Effector memory CD4-positive, alpha-beta T cell (primary cell): Measurements from ENCODE around the gene RUVBL2.
"Not testable (repeated sequence)": the region's sequence is repeated elsewhere in the genome, so short reads cannot be mapped to it uniquely, and the experiment has no call there.

Experiments
- DNase-seq, 3 donors: peaks; one replicate each; pipeline ENCODE4 v3.0.0-alpha.2; 2020
- H3K27ac ChIP-seq: 2 replicates; pipeline ENCODE4 v1.7.0; 2013; ENCODE audit warnings: mild to moderate bottlenecking, low read length, moderate library complexity; ENCODE audit not compliant: insufficient read depth, poor library complexity, severe bottlenecking
- H3K27me3 ChIP-seq: replicated peaks from 2 replicates; pipeline ENCODE4 v1.7.0; 2013; ENCODE audit warnings: mild to moderate bottlenecking, low read length; ENCODE audit not compliant: insufficient read depth, control insufficient read depth, poor library complexity, severe bottlenecking
- H3K36me3 ChIP-seq: 2 replicates; pipeline ENCODE4 v1.7.0; 2013; ENCODE audit warnings: mild to moderate bottlenecking, low read length, moderate library complexity; ENCODE audit not compliant: control insufficient read depth, insufficient read depth
- H3K4me1 ChIP-seq: 2 replicates; pipeline ENCODE4 v1.7.0; 2013; ENCODE audit warnings: low read length, mild to moderate bottlenecking; ENCODE audit not compliant: control insufficient read depth, insufficient read depth, poor library complexity, severe bottlenecking
- H3K4me3 ChIP-seq: 2 replicates; pipeline ENCODE4 v1.7.0; 2013; ENCODE audit warnings: low read length, low read depth, mild to moderate bottlenecking; ENCODE audit not compliant: insufficient read depth, poor library complexity, severe bottlenecking
- H3K9me3 ChIP-seq: 2 replicates; pipeline ENCODE4 v1.7.0; 2013; ENCODE audit warnings: mild to moderate bottlenecking, low read length, moderate library complexity; ENCODE audit not compliant: control insufficient read depth

Gene RUVBL2

DNA sequence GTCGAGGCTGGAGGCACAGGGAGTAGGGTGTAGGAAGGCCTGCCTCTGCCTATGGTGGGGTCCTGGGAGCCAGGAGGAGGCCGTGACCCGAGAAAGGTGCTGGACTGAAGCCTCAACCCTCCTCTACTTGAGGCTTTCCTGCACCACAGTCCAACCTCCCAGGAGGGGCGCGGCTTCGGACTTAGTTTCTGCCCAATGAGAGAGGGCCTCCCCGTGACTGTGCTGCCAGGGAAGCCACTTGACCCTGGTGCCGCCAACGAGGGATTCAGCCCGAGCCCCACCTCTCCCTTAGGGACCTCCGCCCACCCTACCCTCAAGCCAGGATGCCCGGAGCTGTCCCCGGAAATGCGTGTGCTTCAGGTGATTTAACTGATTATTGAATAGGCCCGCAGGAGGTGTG is 30.5 kb downstream of the RUVBL2 start, which contains the start of gene CGB3:
TSS of gene CGB3 (minus strand) at position 101 of the 400 bp plus-strand sequence. CDS start 362 bp downstream, outside the sequence.
- not testable (repeated sequence) for DNase-seq, H3K9me3 ChIP-seq, H3K4me3 ChIP-seq, H3K36me3 ChIP-seq, H3K4me1 ChIP-seq, H3K27me3 ChIP-seq, H3K27ac ChIP-seq

DNA sequence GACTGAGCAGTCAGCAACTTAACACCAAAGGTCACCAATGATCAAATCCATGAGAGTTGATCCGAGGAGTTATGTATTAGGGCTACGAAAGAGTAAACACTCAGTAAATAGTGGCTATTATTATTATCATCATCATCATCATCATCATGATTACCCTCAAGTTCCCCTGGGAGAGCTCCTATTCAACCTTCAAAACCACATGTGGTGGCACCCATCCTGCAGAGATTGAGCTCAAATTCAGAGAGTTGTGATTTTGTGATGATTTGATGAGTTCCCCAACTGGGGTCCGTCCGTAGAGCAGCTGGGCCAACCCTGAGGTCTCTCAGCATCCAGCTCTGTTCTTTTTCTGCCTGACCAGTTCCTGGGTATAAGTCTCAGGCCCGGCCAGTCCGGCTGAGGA is 31.4 kb downstream of the RUVBL2 start:
- not testable (repeated sequence) for H3K27ac ChIP-seq, DNase-seq, H3K4me1 ChIP-seq, H3K9me3 ChIP-seq, H3K27me3 ChIP-seq, H3K36me3 ChIP-seq, H3K4me3 ChIP-seq

DNA sequence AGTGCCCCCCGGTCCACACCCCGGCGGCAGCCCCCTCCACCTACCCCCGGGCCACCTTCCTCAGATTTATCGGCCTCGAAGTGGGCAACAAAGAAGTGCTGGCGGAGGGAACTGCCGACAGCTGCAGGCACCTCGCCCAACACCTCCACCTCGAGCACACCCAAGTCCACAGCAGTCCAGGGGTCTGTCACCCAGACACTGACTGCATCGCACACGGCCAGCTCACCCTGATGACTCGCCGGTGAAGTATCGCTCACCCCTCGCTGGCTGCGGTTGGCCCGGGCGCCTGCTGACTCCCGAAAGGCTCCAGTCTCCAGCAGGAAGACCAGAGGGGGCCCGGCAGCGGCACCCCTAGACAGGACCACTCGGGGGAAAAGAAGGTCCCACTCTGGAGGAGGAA is 31.9 kb downstream of the RUVBL2 start:
- not testable (repeated sequence) for H3K9me3 ChIP-seq, DNase-seq, H3K4me3 ChIP-seq, H3K27me3 ChIP-seq, H3K4me1 ChIP-seq, H3K36me3 ChIP-seq, H3K27ac ChIP-seq

DNA sequence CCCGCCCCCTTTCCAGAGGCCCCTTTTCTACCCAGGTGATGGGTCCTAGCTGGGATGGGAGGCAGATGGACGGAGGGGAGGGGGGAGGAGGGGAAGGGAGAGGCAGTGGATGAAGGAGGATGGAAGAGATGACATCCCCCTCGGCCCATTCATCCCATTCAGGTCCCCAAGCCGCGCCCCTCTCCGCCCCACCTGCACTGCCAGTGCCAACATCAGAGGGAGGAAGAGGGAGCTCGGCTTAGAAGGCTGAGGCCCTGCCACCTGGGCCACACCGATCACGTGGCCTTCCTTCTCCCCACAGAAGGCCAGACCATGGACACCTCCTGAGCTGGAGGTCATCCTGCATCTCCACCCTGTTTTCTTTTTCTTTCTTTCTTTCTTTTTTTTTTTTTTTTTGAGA is 35.0 kb downstream of the RUVBL2 start:
- DNase-seq, H3K4me3 ChIP-seq, H3K27ac ChIP-seq, H3K4me1 ChIP-seq, H3K9me3 ChIP-seq, H3K27me3 ChIP-seq, H3K36me3 ChIP-seq: not testable (repeated sequence)

DNA sequence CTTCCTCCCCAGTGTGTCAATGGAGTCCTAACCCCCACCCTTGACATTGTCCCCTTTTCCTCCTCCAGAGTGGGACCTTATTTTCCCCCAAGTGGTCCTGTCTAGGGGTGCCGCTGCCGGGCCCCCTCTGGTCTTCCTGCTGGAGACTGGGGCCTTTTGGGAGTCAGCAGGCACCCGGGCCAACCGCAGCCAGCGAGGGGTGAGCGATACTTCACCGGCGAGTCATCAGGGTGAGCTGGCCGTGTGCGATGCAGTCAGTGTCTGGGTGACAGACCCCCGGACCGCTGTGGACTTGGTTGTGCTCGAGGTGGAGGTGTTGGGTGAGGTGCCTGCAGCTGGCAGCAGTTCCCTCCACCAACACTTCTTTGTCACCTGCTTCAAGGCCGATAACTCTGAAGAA is 36.1 kb downstream of the RUVBL2 start:
- H3K4me3 ChIP-seq, H3K27me3 ChIP-seq, H3K36me3 ChIP-seq, H3K4me1 ChIP-seq, H3K9me3 ChIP-seq, H3K27ac ChIP-seq, DNase-seq: not testable (repeated sequence)

DNA sequence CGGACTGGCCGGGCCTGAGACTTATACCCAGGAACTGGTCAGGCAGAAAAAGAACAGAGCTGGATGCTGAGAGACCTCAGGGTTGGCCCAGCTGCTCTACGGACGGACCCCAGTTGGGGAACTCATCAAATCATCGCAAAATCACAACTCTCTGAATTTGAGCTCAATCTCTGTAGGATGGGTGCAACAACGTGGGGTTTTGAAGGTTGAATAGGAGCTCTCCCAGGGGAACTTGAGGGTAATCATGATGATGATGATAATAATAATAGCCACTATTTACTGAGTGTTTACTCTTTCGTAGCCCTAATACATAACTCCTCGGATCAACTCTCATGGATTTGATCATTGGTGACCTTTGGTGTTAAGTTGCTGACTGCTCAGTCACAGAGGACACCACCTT is 36.6 kb downstream of the RUVBL2 start:
- not testable (repeated sequence) for H3K27me3 ChIP-seq, DNase-seq, H3K4me3 ChIP-seq, H3K36me3 ChIP-seq, H3K9me3 ChIP-seq, H3K27ac ChIP-seq, H3K4me1 ChIP-seq

DNA sequence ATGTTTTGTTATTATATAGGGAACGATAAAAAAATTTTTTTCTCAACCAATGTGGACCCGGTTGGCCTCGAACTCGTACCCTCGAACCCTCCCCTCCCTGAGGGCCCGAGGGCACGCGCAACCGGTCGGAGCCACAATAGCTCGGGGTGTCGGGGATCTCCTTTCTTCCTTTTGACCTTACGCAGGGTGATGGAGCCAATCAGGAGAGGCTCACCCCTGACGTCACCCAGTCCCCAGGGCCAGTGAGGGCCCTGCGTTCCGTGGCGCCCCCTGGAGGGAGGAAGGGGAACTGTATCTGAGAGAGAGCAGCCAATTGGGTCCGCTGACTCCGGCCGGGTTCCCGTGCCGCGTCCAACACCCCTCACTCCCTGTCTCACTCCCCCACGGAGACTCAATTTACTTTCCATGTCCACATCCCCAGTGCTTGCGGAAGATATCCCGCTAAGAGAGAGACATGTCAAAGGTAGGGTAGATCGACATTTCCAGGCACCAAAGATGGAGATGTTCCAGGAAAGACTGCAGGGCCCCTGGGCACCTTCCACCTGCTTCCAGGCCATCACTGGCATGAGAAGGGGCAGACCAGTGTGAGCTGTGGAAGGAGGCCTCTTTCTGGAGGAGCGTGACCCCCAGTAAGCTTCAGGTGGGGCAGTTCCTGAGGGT is 38.1 kb downstream of the RUVBL2 start, which contains the start of gene CGB2:
TSS of gene CGB2 (plus strand) at position 249 of the 660 bp plus-strand sequence. CDS start at position 455, 206 bp downstream.
- H3K27ac ChIP-seq, H3K36me3 ChIP-seq, H3K27me3 ChIP-seq, H3K4me1 ChIP-seq, H3K4me3 ChIP-seq, H3K9me3 ChIP-seq: not testable (repeated sequence)
- DNase-seq: peak in 2 of 3 donors; percentile 27 to 49

DNA sequence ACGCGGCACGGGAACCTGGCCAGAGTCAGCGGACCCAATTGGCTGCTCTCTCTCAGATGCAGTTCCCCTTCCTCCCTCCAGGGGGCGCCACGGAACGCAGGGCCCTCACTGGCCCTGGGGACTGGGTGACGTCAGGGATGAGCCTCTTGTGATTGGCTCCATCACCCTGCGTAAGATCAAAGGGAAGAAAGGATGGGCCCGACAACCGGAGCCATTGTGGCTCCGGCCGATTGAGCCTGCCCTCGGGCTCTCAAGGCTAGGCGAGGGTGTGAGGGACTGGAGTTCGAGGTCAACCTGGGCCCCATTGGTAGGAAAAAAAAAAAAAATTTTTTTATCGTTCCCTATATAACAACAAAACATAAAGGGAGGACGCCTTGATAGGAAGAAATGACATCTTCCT is 43.1 kb downstream of the RUVBL2 start, which contains the start of gene CGB1:
TSS of gene CGB1 (minus strand) at position 81 of the 400 bp plus-strand sequence. CDS start 184 bp downstream, outside the sequence.
- not testable (repeated sequence) for H3K27me3 ChIP-seq, H3K4me3 ChIP-seq, H3K4me1 ChIP-seq, H3K27ac ChIP-seq, H3K36me3 ChIP-seq, H3K9me3 ChIP-seq
- DNase-seq: peak in 1 of 3 donors; percentile 27

DNA sequence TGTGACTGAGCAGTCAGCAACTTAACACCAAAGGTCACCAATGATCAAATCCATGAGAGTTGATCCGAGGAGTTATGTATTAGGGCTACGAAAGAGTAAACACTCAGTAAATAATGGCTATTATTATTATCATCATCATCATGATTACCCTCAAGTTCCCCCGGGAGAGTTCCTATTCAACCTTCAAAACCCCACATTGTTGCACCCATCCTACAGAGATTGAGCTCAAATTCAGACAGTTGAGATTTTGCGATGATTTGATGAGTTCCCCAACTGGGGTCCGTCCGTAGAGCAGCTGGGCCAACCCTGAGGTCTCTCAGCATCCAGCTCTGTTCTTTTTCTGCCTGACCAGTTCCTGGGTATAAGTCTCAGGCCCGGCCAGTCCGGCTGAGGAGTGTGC is 44.4 kb downstream of the RUVBL2 start:
- not testable (repeated sequence) for H3K27me3 ChIP-seq, H3K9me3 ChIP-seq, H3K4me1 ChIP-seq, H3K36me3 ChIP-seq, DNase-seq, H3K27ac ChIP-seq, H3K4me3 ChIP-seq

DNA sequence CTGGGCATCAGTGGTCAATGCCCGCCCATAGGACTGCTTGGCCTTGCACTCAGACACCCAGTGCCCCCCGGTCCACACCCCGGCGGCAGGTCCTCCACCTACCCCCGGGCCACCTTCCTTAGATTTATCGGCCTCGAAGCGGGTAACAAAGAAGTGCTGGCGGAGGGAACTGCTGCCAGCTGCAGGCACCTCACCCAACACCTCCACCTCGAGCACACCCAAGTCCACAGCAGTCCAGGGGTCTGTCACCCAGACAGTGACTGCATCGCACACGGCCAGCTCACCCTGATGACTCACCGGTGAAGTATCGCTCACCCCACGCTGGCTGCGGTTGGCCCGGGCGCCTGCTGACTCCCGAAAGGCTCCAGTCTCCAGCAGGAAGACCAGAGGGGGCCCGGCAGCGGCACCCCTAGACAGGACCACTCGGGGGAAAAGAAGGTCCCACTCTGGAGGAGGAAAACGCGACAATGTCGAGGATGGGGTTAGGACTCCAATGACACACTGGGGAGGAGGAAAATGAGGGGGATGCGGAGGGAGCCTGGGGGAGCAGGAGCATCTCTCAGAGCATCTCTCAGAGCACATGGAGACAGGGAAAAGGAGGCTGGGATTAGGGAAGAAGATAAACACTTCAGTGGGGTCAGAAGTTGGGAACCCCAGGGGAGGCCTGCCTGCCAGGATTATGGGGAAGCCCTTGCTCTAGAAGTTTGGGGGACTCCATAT is 45.0 kb downstream of the RUVBL2 start:
- H3K4me3 ChIP-seq, DNase-seq, H3K27ac ChIP-seq, H3K27me3 ChIP-seq, H3K36me3 ChIP-seq, H3K9me3 ChIP-seq, H3K4me1 ChIP-seq: not testable (repeated sequence)
